ENCODE results near the gene DIRAS1. TPM values are rescaled to one million over a fixed set of nuclear protein-coding genes. Genes with fewer than 3 reads are reported as not detected.

Gene DIRAS1
- total and polyA plus RNA-seq, 2 of the 4 experiments (the other 2 are of a cell fraction), result 1.4 to 10.3 TPM

- Histone ChIP-seq H3K9me1 (ENCODE audit: insufficient read depth, low read length) (0 out of 2 replicates have a peak, but pooled peaks cover 2% of the 10 kb centered on the region), H2BK120ac (ENCODE audit: low read depth, low read length) (no peak overlapping the region), H3K23ac (ENCODE audit: low read depth, low read length) (no peak overlapping the region), H3K79me1 (ENCODE audit: low read depth in 1 of 2, low read length in 2 of 2) (peaks cover 0 to 18% of the 10 kb centered on the region in 2 experiments; a peak in 2 of 4 replicates), H3K36me3 (ENCODE audit: control insufficient read depth, insufficient read depth, low read length) (peaks cover 29% of the 10 kb centered on the region), H3K18ac (ENCODE audit: low read depth, low read length) (no peak overlapping the region), H3K4me2 (ENCODE audit: low read depth, low read length) (no peak overlapping the region), H4K5ac (ENCODE audit: low read depth, low read length) (no peak overlapping the region), H3K9ac (ENCODE audit: low read depth, low read length) (no peak overlapping the region), H2AFZ (replicated peaks; ENCODE audit: low read length, poor library complexity) (no peak overlapping the region), H3K4ac (ENCODE audit: low read depth, low read length) (no peak overlapping the region), H2AK9ac (replicated peaks; ENCODE audit: low read depth, low read length, poor library complexity) (no peak overlapping the region), H2BK5ac (ENCODE audit: low read depth, low read length, poor library complexity, severe bottlenecking) (no peak overlapping the region), H3K14ac (replicated peaks; ENCODE audit: low read depth, low read length) (no peak overlapping the region), H3K4me3 (ENCODE audit: insufficient read depth, low read depth, low read length) (no peak overlapping the region), H3K27me3 (ENCODE audit: control insufficient read depth, insufficient read depth, low read length) (peaks cover under 1% of the 10 kb centered on the region; the same call in 1 of the 2 replicates), H3K4me1 (ENCODE audit: control insufficient read depth, insufficient read depth, low read length) (no peaks in the 10 kb centered on the region), H4K8ac (ENCODE audit: low read depth in 2 of 2, low read length in 2 of 2) (no peak overlapping the region), H2AK5ac (ENCODE audit: low read depth, low read length) (no peak overlapping the region), H3K9me3 (ENCODE audit: control insufficient read depth, insufficient read depth, low read length) (no peaks in the 10 kb centered on the region; the same call in 1 of the 2 replicates), H3K27ac (ENCODE audit: insufficient read depth, low read length) (no peak overlapping the region), H4K91ac (ENCODE audit: insufficient read depth, low read depth, low read length) (no peak overlapping the region), H2BK15ac (ENCODE audit: low read depth, low read length) (no peak overlapping the region), H3K56ac (ENCODE audit: extremely low read depth, insufficient read depth, low read length) (no peak overlapping the region), H4K20me1 (ENCODE audit: insufficient read depth, low read length) (no peaks in the 10 kb centered on the region; the same call in none of the 2 replicates), H2BK20ac (ENCODE audit: low read depth, low read length) (no peak overlapping the region)
- dilution Hi-C loops (cut with HindIII; ENCODE audit: low sequenced_read_pairs, unreplicated experiment) (no loop called here), in situ Hi-C loops (cut with MboI; ENCODE audit: low sequenced_read_pairs) (no loop called here), intact Hi-C loops (cut with micrococcal nuclease) (no loop called here)
- DNase-seq (no peak), ATAC-seq (ENCODE audit: low read depth) (no peak)
- CTCF ChIA-PET, result interaction anchor here (0.7 kb wide), 1 partner anchor 185 kb away, joined by 3 read pairs; no protein-coding TSS in a partner anchor
- BruUV-seq (replicated peaks), result no TSS peak
- 96% methylated on average over 29 of the region's 38 CpGs; no CpG with 5 or more reads in 1 of the 2 experiments for WGBS, 2 experiments (ENCODE audit: extremely low coverage in 2 of 2, insufficient read length in 1 of 2)
- TF ChIP-seq RCOR1 (IDR thresholded peaks at IDR 0.05; ENCODE audit: insufficient replicate concordance, low read length) (no peak), MAFK (IDR thresholded peaks at IDR 0.05; ENCODE audit: low read depth, low read length) (no peak), NFE2L2 (IDR thresholded peaks at IDR 0.05; ENCODE audit: low read depth, low read length) (no peak), SMC3 (IDR thresholded peaks at IDR 0.05; ENCODE audit: low read depth, low read length) (no peak)
- POLR2A ChIA-PET (ENCODE audit: unreplicated experiment), result no interaction called here
These were observed 11.7 kb upstream of the DIRAS1 start for GRCh38 chr19:2732883-2733282.
